Ascending aorta (tissue), 2 donors: Measurements from ENCODE around the gene FIG4. TPM values are rescaled to one million over a fixed set of nuclear protein-coding genes. Genes with fewer than 3 reads are reported as not detected.

Source experiments
- DNase-seq, 2 donors: peaks; one replicate each; pipeline ENCODE4 v3.0.0-alpha.2; 2019; ENCODE audit warnings: low spot score in 2 of 2
- H3K27ac ChIP-seq, 2 donors: fragments of 200-600 bp; sonication (generic); one replicate each; pipeline ENCODE4 v1.5.1; 2016 to 2017; ENCODE audit warnings: mild to moderate bottlenecking in 1 of 2
- H3K27me3 ChIP-seq: fragments of 200-600 bp; sonication (generic); one replicate; pipeline ENCODE4 v1.5.1; 2017
- H3K36me3 ChIP-seq, 2 donors: fragments of 200-600 bp; sonication (generic); one replicate each; pipeline ENCODE4 v1.5.1; 2016
- H3K4me1 ChIP-seq, 2 donors: fragments of 200-600 bp; sonication (generic); one replicate each; pipeline ENCODE4 v1.5.1; 2016 to 2017; ENCODE audit warnings: mild to moderate bottlenecking in 1 of 2
- H3K4me3 ChIP-seq, 2 donors: fragments of 200-600 bp; sonication (generic); one replicate each; pipeline ENCODE4 v1.5.1; 2016 to 2017; ENCODE audit warnings: mild to moderate bottlenecking in 1 of 2
- H3K9me3 ChIP-seq, 2 donors: fragments of 200-600 bp; sonication (generic); one replicate each; pipeline ENCODE4 v1.5.1; 2016
- intact Hi-C: fragments of 100-400 bp; cut with DNase I; formaldehyde crosslinking; loops from one replicate; pipeline ENCODE4 v1.15.1; 2023
- total RNA-seq: library from RNA; depleted of rRNA; stranded (reverse); fragments of >200 nt; gene quantifications from one replicate; pipeline ENCODE4 v1.1.0, GENCODE V29; 2016
- TF ChIP-seq, protein P1 (sequence below), 3 experiments: fragments of 200-600 bp in 2 of 3; fragments of 450-650 bp in 1 of 3; sonication (generic) in 2 of 3; IDR thresholded peaks; one replicate each; pipeline ENCODE4 v1.5.1; 2016 to 2019; ENCODE audit warnings: antibody characterized with exemption in 3 of 3, mild to moderate bottlenecking in 1 of 3, moderate library complexity in 1 of 3

The FIG4 gene
- total RNA-seq, 1 donor from 2014 or later: 27.9 TPM

DNA sequence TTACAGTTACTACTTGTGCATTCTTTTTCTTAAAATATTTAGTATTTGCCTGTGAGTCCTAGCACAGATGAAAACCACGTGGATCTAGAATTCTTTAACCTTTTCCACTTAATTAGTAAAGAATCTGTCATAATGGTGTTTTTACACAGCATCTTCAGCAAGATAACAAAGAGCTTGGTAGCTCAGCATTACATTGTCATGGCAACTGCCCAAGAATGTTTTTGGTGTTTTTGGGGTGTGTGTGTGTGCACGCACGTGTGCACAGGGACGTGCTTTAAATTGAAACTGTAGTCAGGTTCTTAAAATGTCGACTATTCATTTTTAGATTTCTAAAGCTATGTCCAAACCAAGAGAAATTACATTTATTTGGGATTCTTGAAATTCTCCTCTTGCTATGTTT lies 108.0 kb downstream of the FIG4 start:
- DNase-seq: no peak
- Histone ChIP-seq H3K4me3 (no peak overlapping the region), H3K36me3 (peaks cover 5 to 14% of the 10 kb centered on the region in 2 donors), H3K4me1 (peaks cover 0 to 5% of the 10 kb centered on the region in 2 donors), H3K27ac (no peak overlapping the region), H3K27me3 (no peaks in the 10 kb centered on the region), H3K9me3 (no peaks in the 10 kb centered on the region)
- TF ChIP-seq, protein P1, sequence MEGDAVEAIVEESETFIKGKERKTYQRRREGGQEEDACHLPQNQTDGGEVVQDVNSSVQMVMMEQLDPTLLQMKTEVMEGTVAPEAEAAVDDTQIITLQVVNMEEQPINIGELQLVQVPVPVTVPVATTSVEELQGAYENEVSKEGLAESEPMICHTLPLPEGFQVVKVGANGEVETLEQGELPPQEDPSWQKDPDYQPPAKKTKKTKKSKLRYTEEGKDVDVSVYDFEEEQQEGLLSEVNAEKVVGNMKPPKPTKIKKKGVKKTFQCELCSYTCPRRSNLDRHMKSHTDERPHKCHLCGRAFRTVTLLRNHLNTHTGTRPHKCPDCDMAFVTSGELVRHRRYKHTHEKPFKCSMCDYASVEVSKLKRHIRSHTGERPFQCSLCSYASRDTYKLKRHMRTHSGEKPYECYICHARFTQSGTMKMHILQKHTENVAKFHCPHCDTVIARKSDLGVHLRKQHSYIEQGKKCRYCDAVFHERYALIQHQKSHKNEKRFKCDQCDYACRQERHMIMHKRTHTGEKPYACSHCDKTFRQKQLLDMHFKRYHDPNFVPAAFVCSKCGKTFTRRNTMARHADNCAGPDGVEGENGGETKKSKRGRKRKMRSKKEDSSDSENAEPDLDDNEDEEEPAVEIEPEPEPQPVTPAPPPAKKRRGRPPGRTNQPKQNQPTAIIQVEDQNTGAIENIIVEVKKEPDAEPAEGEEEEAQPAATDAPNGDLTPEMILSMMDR (IDR thresholded peaks at IDR 0.05): no peak
- intact Hi-C loops: no loop called here

DNA sequence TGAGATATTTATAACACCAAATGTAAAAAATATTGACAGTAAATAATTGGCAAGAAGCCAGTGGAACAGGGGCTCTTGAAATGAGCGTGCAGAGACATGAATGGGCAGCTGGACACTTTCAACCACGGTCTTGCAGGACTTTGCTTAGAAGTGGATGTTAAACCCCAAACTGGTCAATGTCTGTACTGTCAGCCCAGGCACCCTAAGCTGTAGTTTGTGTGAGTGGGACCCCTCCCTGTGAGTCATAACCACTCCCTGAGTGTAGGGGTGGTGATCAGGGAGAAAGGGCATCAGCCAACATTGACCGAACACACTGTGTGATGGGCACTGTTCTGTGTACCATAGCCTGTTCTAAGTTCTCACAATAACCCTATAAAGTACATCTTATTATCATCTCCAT lies 108.6 kb downstream of the FIG4 start:
- Histone ChIP-seq H3K9me3 (no peaks in the 10 kb centered on the region), H3K27ac (no peak overlapping the region), H3K4me1 (no peaks in the 10 kb centered on the region), H3K36me3 (peaks cover 5 to 14% of the 10 kb centered on the region in 2 donors), H3K4me3 (no peak overlapping the region), H3K27me3 (no peaks in the 10 kb centered on the region)
- intact Hi-C loops: no loop called here
- no peak for DNase-seq
- TF ChIP-seq, protein P1 (IDR thresholded peaks at IDR 0.05): no peak

DNA sequence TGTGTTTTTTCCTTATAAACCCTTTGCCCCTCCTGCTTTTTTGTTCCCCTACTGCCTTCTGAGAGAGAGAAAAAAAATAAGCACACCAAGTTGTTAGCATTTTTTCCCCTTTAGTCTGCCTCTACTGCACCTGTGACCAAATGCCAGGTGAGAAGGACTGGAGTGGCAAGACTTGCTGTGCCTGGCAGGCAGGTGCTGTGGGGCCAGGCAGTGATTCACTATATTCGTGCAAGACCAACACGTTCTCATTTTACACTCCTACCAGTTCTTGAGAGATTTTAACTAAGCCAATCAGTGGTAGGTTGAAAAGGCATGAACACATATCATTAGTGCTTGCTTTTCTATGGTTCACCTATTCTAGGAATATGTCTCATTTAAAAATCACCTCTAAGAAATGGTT lies 109.7 kb downstream of the FIG4 start:
- H3K9me3 ChIP-seq: no peaks in the 10 kb centered on the region
- no peaks in the 10 kb centered on the region for H3K4me1 ChIP-seq
- no peaks in the 10 kb centered on the region for H3K27me3 ChIP-seq
- H3K4me3 ChIP-seq: no peak overlapping the region
- H3K27ac ChIP-seq: no peak overlapping the region
- H3K36me3 ChIP-seq: peaks cover 5 to 14% of the 10 kb centered on the region in 2 donors
- TF ChIP-seq, protein P1 (IDR thresholded peaks at IDR 0.05): no peak
- intact Hi-C loops: no loop called here
- no peak for DNase-seq

DNA sequence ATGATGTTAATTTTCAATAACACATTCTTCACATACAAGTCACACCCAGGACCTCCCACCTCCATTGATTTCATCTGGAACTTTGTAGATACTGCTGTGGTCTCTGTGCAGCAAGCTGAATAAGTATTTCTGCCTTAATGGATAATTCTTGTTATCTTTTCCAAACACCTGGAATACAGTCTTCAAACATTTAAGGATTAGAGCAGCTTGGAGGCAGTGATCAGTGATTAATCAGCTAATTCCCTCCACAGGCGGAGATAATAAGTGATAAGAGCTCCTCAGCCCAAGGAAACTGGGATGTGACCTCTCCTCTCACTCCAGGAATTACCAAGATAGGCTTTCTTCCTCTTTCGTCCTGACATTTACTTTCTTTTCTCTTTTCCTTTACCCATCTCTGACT lies 110.7 kb downstream of the FIG4 start:
- Histone ChIP-seq H3K4me1 (no peaks in the 10 kb centered on the region), H3K4me3 (no peak overlapping the region), H3K27me3 (no peaks in the 10 kb centered on the region), H3K27ac (no peak overlapping the region), H3K9me3 (no peaks in the 10 kb centered on the region), H3K36me3 (peaks cover 5 to 14% of the 10 kb centered on the region in 2 donors)
- TF ChIP-seq, protein P1 (IDR thresholded peaks at IDR 0.05): no peak
- DNase-seq: no peak
- intact Hi-C loops: no loop called here

DNA sequence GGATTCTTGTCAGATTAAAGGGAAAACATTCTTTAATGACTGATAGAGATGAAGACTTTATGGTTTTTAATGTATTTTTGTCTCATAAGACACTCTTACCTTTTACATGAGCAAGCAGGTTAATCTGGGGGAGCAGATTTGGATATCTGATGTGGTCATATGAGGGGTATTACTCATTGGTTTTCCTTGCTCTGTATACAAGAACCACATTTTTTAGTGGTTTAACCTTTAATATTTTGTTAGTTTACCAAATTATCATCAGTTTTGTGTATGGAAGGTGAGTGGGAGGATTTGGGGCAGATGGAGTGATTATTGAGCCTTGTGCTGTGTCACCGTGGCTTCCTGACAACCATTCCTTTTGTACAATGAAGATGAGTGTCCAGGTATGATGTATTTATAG lies 112.9 kb downstream of the FIG4 start:
- Histone ChIP-seq H3K27me3 (no peaks in the 10 kb centered on the region), H3K9me3 (no peaks in the 10 kb centered on the region), H3K4me3 (no peak overlapping the region), H3K36me3 (peaks cover 5 to 10% of the 10 kb centered on the region in 2 donors), H3K4me1 (no peaks in the 10 kb centered on the region), H3K27ac (no peak overlapping the region)
- no peak for DNase-seq
- TF ChIP-seq, protein P1 (IDR thresholded peaks at IDR 0.05): no peak
- intact Hi-C loops: no loop called here

DNA sequence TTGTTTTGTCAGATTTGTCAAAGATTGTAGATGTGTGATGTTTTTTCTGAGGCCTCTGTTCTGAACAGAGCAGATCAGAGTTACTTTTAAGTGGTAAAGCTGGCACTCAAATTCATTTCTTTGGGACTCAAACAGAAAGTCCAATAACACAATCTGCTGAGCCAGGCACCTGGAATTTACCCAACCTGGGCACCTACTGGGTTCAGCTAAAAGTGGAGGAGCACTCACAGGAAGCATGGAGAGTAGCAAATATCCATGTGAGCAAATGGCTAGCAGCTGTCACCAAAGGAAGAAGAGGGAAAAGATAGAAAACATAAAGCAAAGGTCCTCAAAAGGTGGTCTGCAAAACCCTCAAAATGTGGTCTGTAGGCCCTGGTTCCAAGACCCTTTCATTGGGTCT lies 116.8 kb downstream of the FIG4 start:
- no peaks in the 10 kb centered on the region for H3K27me3 ChIP-seq

More for the DNA sequence above, 116.8 kb downstream of the FIG4 start:
- DNase-seq: no peak
- Histone ChIP-seq H3K27ac (no peak overlapping the region), H3K4me1 (no peaks in the 10 kb centered on the region), H3K9me3 (no peaks in the 10 kb centered on the region), H3K4me3 (no peak overlapping the region), H3K36me3 (no peaks in the 10 kb centered on the region)
- TF ChIP-seq, protein P1 (IDR thresholded peaks at IDR 0.05): no peak
- intact Hi-C loops: no loop called here
